Left ventricle myocardium inferior (tissue), 1 donor: Measurements from ENCODE around the gene CCNQ. TPM values are rescaled to one million over a fixed set of nuclear protein-coding genes. Genes with fewer than 3 reads are reported as not detected.

Source experiments
- DNase-seq: peaks from one replicate; pipeline ENCODE4 v3.0.0-alpha.2; 2020
- H3K27ac ChIP-seq: fragments of 200-600 bp; replicated peaks from 2 replicates; pipeline ENCODE4 v1.8.0; 2021
- H3K27me3 ChIP-seq: fragments of 200-600 bp; 2 replicates; pipeline ENCODE4 v1.8.0; 2021; ENCODE audit warnings: low read depth
- H3K36me3 ChIP-seq: fragments of 200-600 bp; 2 replicates; pipeline ENCODE4 v1.8.0; 2021
- H3K4me1 ChIP-seq: fragments of 200-600 bp; 2 replicates; pipeline ENCODE4 v1.8.0; 2021
- H3K4me3 ChIP-seq: fragments of 200-600 bp; 2 replicates; pipeline ENCODE4 v1.8.0; 2021; ENCODE audit warnings: mild to moderate bottlenecking, moderate library complexity
- H3K9me3 ChIP-seq: fragments of 200-600 bp; replicated peaks from 2 replicates; pipeline ENCODE4 v1.8.0; 2021
- intact Hi-C: fragments of 100-400 bp; cut with micrococcal nuclease; formaldehyde crosslinking; loops from one replicate; pipeline ENCODE4 v1.11.0; 2022
- total RNA-seq: library from RNA; stranded (reverse); fragmentation: NEBNext Ultra II Directional; extraction: Animal tissue kit (Norgen Biotek cat#: 25700); gene quantifications from one replicate; pipeline ENCODE4 v1.2.1, GENCODE V29; 2021
- TF ChIP-seq, protein P1 (sequence below): fragments of 200-600 bp; IDR thresholded peaks from 2 replicates; pipeline ENCODE4 v1.8.0; 2021; ENCODE audit warnings: antibody characterized with exemption, mild to moderate bottlenecking, borderline replicate concordance
- donor health status: DM: no; HTN: yes; CAD: no; lungs with severe emphysema.

The CCNQ gene
- total RNA-seq, 1 donor from 2014 or later: 39.3 TPM

DNA sequence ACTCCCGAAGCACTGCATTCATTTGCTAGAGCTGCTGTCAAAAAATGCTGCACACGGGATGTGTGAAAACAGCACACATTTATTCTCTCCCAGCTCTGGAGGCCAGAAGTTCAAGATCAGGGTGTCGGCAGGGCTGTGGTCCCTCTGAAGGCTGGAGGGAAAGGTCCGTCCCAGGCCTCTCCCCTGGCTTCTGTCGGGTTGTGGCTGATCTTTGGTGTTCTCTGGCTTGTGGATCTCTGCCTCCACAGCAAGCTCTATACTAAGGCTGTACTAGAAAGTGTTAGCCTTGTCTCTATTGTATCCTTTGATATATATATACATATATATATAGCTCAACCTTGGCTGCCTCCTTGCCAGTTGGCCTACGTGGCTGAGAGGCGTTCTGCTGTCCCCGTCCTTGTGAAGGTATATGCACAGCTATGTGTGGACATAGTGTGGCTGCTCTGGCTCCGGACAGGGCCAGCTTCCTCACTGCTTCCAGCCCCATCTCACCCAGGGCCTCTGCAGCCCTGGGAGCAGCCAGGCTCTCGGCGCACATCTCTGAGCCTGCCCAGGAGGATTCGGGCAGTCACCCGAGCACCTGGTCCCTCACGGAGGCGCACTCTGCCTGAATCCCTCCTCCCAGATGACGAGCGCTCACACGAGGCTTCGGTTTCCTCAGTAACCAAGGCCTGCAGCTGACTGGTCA, 33.1 kb upstream of the CCNQ start:
- DNase-seq: no peak
- intact Hi-C loops: no loop called here
- no peaks in the 10 kb centered on the region for H3K36me3 ChIP-seq

DNA sequence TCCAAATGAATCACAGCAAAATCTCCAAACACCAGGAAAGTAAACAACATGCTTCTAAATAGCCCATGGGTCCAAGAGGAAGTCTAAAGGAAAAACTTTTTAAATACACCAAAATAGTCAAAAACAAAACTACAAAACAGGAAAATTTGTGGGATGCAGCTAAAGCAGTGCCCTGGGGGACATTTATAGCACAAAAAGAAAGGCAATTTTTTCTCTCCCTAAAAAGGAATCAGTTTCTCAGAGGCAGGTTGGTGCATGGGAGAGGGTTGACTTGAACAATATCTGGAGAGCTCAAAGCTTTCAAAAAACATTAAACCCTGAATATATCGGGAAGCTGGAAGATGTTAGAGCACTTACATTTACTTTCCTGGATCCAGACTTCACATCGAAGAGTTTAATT, 32.4 kb upstream of the CCNQ start:
- intact Hi-C loops: no loop called here
- Histone ChIP-seq H3K27ac (no peak overlapping the region), H3K9me3 (no peaks in the 10 kb centered on the region), H3K27me3 (no peaks in the 10 kb centered on the region), H3K4me1 (no peaks in the 10 kb centered on the region), H3K36me3 (no peaks in the 10 kb centered on the region), H3K4me3 (no peak overlapping the region)
- DNase-seq: no peak
- TF ChIP-seq, protein P1, sequence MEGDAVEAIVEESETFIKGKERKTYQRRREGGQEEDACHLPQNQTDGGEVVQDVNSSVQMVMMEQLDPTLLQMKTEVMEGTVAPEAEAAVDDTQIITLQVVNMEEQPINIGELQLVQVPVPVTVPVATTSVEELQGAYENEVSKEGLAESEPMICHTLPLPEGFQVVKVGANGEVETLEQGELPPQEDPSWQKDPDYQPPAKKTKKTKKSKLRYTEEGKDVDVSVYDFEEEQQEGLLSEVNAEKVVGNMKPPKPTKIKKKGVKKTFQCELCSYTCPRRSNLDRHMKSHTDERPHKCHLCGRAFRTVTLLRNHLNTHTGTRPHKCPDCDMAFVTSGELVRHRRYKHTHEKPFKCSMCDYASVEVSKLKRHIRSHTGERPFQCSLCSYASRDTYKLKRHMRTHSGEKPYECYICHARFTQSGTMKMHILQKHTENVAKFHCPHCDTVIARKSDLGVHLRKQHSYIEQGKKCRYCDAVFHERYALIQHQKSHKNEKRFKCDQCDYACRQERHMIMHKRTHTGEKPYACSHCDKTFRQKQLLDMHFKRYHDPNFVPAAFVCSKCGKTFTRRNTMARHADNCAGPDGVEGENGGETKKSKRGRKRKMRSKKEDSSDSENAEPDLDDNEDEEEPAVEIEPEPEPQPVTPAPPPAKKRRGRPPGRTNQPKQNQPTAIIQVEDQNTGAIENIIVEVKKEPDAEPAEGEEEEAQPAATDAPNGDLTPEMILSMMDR: no peak

More for the DNA sequence above, 33.1 kb upstream of the CCNQ start:
- no peak overlapping the region for H3K4me3 ChIP-seq
- H3K9me3 ChIP-seq: no peaks in the 10 kb centered on the region
- H3K4me1 ChIP-seq: no peaks in the 10 kb centered on the region
- TF ChIP-seq, protein P1: no peak
- H3K27me3 ChIP-seq: no peaks in the 10 kb centered on the region
- H3K27ac ChIP-seq: no peak overlapping the region

DNA sequence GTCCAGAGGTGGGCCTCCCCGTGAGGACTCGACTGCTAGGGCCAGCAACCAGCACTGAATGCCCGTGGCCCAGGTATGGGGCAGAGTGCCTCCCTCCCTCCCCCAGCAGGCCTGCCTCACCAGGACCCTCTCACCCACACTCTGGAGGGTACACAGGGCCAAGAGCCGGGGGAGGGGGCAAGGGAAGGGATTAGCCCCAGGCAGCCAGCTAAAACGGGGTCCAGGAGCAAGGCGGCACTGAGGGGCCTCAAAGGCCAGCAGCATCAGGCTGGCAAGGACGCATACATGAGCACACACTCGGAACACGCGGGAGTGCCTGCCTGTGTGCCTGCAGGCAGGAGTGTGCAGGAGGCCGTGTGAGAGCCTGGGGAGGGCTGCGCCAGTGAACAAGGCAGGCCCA, 29.7 kb upstream of the CCNQ start:
- no peaks in the 10 kb centered on the region for H3K36me3 ChIP-seq
- TF ChIP-seq, protein P1: no peak
- H3K4me1 ChIP-seq: no peaks in the 10 kb centered on the region
- intact Hi-C loops: no loop called here
- no peak for DNase-seq
- peaks cover 4% of the 10 kb centered on the region for H3K27me3 ChIP-seq
- no peak overlapping the region for H3K27ac ChIP-seq
- H3K4me3 ChIP-seq: no peak overlapping the region
- H3K9me3 ChIP-seq: no peaks in the 10 kb centered on the region

DNA sequence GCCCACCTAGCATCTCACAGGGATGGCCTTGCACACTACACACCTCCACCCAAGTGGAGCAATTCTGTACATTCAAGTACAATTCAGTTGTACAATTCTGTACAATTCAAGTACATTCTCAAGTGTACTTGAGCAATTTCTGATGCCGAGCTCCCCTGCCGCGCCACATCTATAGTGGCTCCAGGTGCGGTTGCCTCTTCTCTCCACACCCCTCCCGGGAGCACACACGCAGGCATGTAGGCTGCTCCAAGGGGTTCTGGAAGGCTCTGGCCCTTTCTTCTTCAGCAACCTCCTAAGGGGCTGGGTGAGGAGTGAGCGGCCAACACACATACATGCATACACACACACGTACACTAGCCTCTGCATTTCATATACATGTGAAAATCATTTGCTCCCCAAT, 29.2 kb upstream of the CCNQ start:
- TF ChIP-seq, protein P1: no peak
- Histone ChIP-seq H3K36me3 (no peaks in the 10 kb centered on the region), H3K4me3 (no peak overlapping the region), H3K27me3 (peaks cover 4% of the 10 kb centered on the region), H3K27ac (no peak overlapping the region), H3K4me1 (no peaks in the 10 kb centered on the region), H3K9me3 (no peaks in the 10 kb centered on the region)
- intact Hi-C loops: no loop called here
- no peak for DNase-seq

DNA sequence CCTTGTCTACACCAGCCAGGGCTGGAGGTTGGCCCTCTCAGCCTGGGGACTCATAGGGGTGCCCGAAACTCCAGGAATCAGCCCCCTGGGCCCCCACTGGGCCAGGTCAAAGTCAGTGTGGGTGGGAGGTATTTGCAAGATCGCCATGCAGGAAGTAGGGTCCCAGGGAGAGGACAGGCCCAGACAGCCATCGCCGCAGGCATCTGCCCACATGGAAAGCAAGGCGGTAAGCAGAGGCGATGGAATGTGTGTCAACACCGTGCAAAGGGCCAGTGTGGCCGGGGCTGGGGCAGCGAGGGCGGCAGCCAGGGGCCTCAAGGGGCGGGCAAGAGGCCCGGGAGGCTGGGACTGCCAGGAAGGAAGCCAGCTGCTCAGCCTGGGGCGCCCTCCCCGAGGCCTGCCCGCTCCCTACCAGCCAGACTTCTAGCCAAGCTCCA, 28.8 kb upstream of the CCNQ start:
- Histone ChIP-seq H3K4me3 (no peak overlapping the region), H3K36me3 (no peaks in the 10 kb centered on the region), H3K27me3 (peaks cover 4% of the 10 kb centered on the region), H3K27ac (no peak overlapping the region), H3K4me1 (no peaks in the 10 kb centered on the region), H3K9me3 (no peaks in the 10 kb centered on the region)
- intact Hi-C loops: no loop called here
- TF ChIP-seq, protein P1: no peak
- DNase-seq: no peak
